HG03159 (cell line): Measurements from ENCODE around the gene PAM.
"Not testable (repeated sequence)": the region's sequence is repeated elsewhere in the genome, so short reads cannot be mapped to it uniquely, and the experiment has no call there.

ENCODE experiments used
- ATAC-seq: cut with Tn5 transposase; IDR thresholded peaks from one replicate; pipeline ENCODE4 v1.9.1; 2021; ENCODE audit warnings: mild to moderate bottlenecking, moderate library complexity; ENCODE audit not compliant: unreplicated experiment

Gene PAM

GRCh38 chr5:102891175-102891574, 136.1 kb downstream of the PAM start:
- ATAC-seq: no peak

GRCh38 chr5:102893942-102894341, 138.8 kb downstream of the PAM start:
- no peak for ATAC-seq

- no peak for ATAC-seq
Measured at GRCh38 chr5:102895234-102895633, 140.1 kb downstream of the PAM start.

GRCh38 chr5:102895976-102896375, 140.9 kb downstream of the PAM start:
- ATAC-seq: no peak

GRCh38 chr5:102901424-102902134, 146.5 kb downstream of the PAM start:
- ATAC-seq: no peak

- no peak for ATAC-seq
Measured at GRCh38 chr5:102902135-102902448, 147.0 kb downstream of the PAM start.

GRCh38 chr5:102902647-102903046, 147.5 kb downstream of the PAM start:
- no peak for ATAC-seq

- ATAC-seq: no peak
Measured at GRCh38 chr5:102903074-102903871, 148.2 kb downstream of the PAM start.

- no peak for ATAC-seq
Measured at GRCh38 chr5:102905056-102905455, 150.0 kb downstream of the PAM start.

- not testable (repeated sequence) for ATAC-seq
Measured at GRCh38 chr5:102907099-102907498, 152.0 kb downstream of the PAM start.

- ATAC-seq: no peak
Measured at GRCh38 chr5:102910240-102911226, 155.4 kb downstream of the PAM start.

GRCh38 chr5:102911973-102912372, 156.9 kb downstream of the PAM start:
- no peak for ATAC-seq

GRCh38 chr5:102916109-102916508, 161.0 kb downstream of the PAM start:
- no peak for ATAC-seq

- no peak for ATAC-seq
Measured at GRCh38 chr5:102918986-102919610, 164.0 kb downstream of the PAM start.

- no peak for ATAC-seq
Measured at GRCh38 chr5:102920762-102921161, 165.7 kb downstream of the PAM start.

GRCh38 chr5:102921341-102922044, 166.4 kb downstream of the PAM start:
- ATAC-seq: no peak

- ATAC-seq: no peak
Measured at GRCh38 chr5:102922111-102922720, 167.1 kb downstream of the PAM start.

- ATAC-seq: no peak
Measured at GRCh38 chr5:102922799-102923477, 167.8 kb downstream of the PAM start.

GRCh38 chr5:102924963-102925362, 169.9 kb downstream of the PAM start:
- no peak for ATAC-seq
